B cell (primary cell): ENCODE data around the gene MAG. TPM values are rescaled to one million over a fixed set of nuclear protein-coding genes. Genes with fewer than 3 reads are reported as not detected.

ENCODE experiments used
- ATAC-seq: fragments of 200-7000 bp; cut with Tn5 transposase; one replicate; pipeline ENCODE4 v1.10.0; 2021; ENCODE audit warnings: low read depth, mild to moderate bottlenecking, moderate number of reproducible peaks, moderate library complexity
- CTCF ChIA-PET: fragments of 350-600 bp; sonication (Branson Sonifier 250); formaldehyde crosslinking; loops from one replicate; lab custom pipeline; 2021; ENCODE audit warnings: antibody characterized with exemption, inconsistent platforms; lab: Charles Lee
- POLR2A ChIA-PET: fragments of 350-600 bp; sonication (Branson Sonifier 250); formaldehyde crosslinking; loops from one replicate; lab custom pipeline; 2021; ENCODE audit warnings: antibody characterized with exemption; lab: Charles Lee
- DNase-seq: peaks from one replicate; pipeline ENCODE4 v3.0.0; 2013
- H2AFZ ChIP-seq: 2 replicates; pipeline ENCODE4 v1.6.1; 2012; ENCODE audit warnings: mild to moderate bottlenecking, low read depth, low read length; ENCODE audit not compliant: insufficient read depth, poor library complexity, severe bottlenecking
- H3K27ac ChIP-seq, 2 donors: 1 replicate in 1 of 2; 2 replicates in 1 of 2; pipeline ENCODE4 v1.5.1; 2012 to 2013; ENCODE audit warnings: low read length in 2 of 2, mild to moderate bottlenecking in 2 of 2, moderate library complexity in 1 of 2
- H3K27me3 ChIP-seq, 4 experiments: fragments of 200-600 bp in 1 of 4; sonication (generic) in 1 of 4; replicated peaks in 1 of 4; 1 replicate in 2 of 4; 2 replicates in 2 of 4; pipeline versions ENCODE4 v1.6.1 to v1.7.0; 2013 to 2016; ENCODE audit warnings: low read length in 3 of 4, mild to moderate bottlenecking in 2 of 4, mixed read lengths in 1 of 4, moderate library complexity in 1 of 4; ENCODE audit not compliant: insufficient read depth in 4 of 4, control insufficient read depth in 3 of 4; ENCODE audit errors: control extremely low read depth in 1 of 4
- H3K36me3 ChIP-seq, 2 experiments: replicated peaks in 1 of 2; 1 replicate in 1 of 2; 2 replicates in 1 of 2; pipeline versions ENCODE4 v1.6.1 to v1.7.1; 2013; ENCODE audit warnings: low read length in 1 of 2; ENCODE audit not compliant: insufficient read depth in 2 of 2, control insufficient read depth in 1 of 2; ENCODE audit errors: control extremely low read depth in 1 of 2, extremely low read depth in 1 of 2
- H3K4me1 ChIP-seq, 2 donors: fragments of 200-600 bp in 1 of 2; sonication (generic) in 1 of 2; 1 replicate in 1 of 2; 2 replicates in 1 of 2; pipeline versions ENCODE4 v1.5.1 to v1.6.1; 2013 to 2017; ENCODE audit warnings: low read length in 2 of 2; ENCODE audit not compliant: control insufficient read depth in 2 of 2, insufficient read depth in 2 of 2
- H3K4me2 ChIP-seq: replicated peaks from 2 replicates; pipeline ENCODE3; 2012; ENCODE audit warnings: mild to moderate bottlenecking, low read depth, low read length; ENCODE audit not compliant: poor library complexity, severe bottlenecking
- H3K4me3 ChIP-seq, 5 experiments: fragments of 200-600 bp in 1 of 5; sonication (generic) in 1 of 5; 1 replicate in 3 of 5; 2 replicates in 2 of 5; pipeline versions ENCODE4 v1.5.1 to v1.7.0; 2011 to 2016; ENCODE audit warnings: low read length in 4 of 5, mild to moderate bottlenecking in 4 of 5, low read depth in 2 of 5, control low read depth in 1 of 5, moderate library complexity in 1 of 5; ENCODE audit not compliant: insufficient read depth in 1 of 5; ENCODE audit errors: control extremely low read depth in 1 of 5, extremely low read depth in 1 of 5
- H3K79me2 ChIP-seq: fragments of 200-600 bp; sonication (generic); one replicate; pipeline ENCODE4 v1.6.0; 2016; ENCODE audit warnings: low read length; ENCODE audit not compliant: control insufficient read depth, insufficient read depth
- H3K9ac ChIP-seq: fragments of 200-600 bp; sonication (generic); 2 replicates; pipeline ENCODE4 v1.6.1; 2017; ENCODE audit warnings: mild to moderate bottlenecking, low read length, moderate library complexity
- H3K9me3 ChIP-seq, 3 donors: one replicate each; pipeline versions ENCODE4 v1.6.1 to v1.7.1; 2013; ENCODE audit warnings: low read length in 2 of 3; ENCODE audit not compliant: control insufficient read depth in 2 of 3, insufficient read depth in 1 of 3; ENCODE audit errors: control extremely low read depth in 1 of 3
- H4K20me1 ChIP-seq: 2 replicates; pipeline ENCODE4 v1.6.0; 2012; ENCODE audit warnings: mild to moderate bottlenecking, low read length; ENCODE audit not compliant: insufficient read depth, control insufficient read depth, poor library complexity, severe bottlenecking
- H3K27ac Mint-ChIP-seq: one replicate; pipeline ENCODE4 v1.8.0; 2021; ENCODE audit warnings: mixed read lengths
- H3K27me3 Mint-ChIP-seq: one replicate; pipeline ENCODE4 v1.8.0; 2021; ENCODE audit warnings: mixed read lengths
- H3K4me1 Mint-ChIP-seq: one replicate; pipeline ENCODE4 v1.8.0; 2021; ENCODE audit warnings: mixed read lengths
- H3K4me3 Mint-ChIP-seq: one replicate; pipeline ENCODE4 v1.8.0; 2021; ENCODE audit warnings: mixed read lengths
- H3K9me3 Mint-ChIP-seq: one replicate; pipeline ENCODE4 v1.8.0; 2022; ENCODE audit warnings: mixed read lengths; ENCODE audit not compliant: insufficient read depth
- EZH2 ChIP-seq: IDR thresholded peaks from 2 replicates; pipeline ENCODE4 v1.6.1; 2012; ENCODE audit warnings: borderline replicate concordance, low read depth, mild to moderate bottlenecking, moderate library complexity, low read length; ENCODE audit not compliant: insufficient read depth, poor library complexity, severe bottlenecking
- WGBS: methylation state at CpG from one replicate; pipeline ENCODE4 v1.1.5; 2013; ENCODE audit warnings: missing lambda C conversion rate; ENCODE audit not compliant: insufficient coverage; 5-methylcytosine and 5-hydroxymethylcytosine counted together
- intact Hi-C: fragments of 100-400 bp; cut with micrococcal nuclease; formaldehyde crosslinking; loops from one replicate; pipeline ENCODE4 v1.10.0; 2022
- polyA plus RNA-seq: library from polyadenylated mRNA; depleted of rRNA; stranded (reverse); fragments of >200 nt; gene quantifications from 2 replicates; pipeline ENCODE4 v1.2.3, GENCODE V29; 2012
- total RNA-seq, 2 donors: library from RNA; stranded (reverse); fragments of 120-200 nt in 1 of 2; gene quantifications; 1 replicate in 1 of 2; 2 replicates in 1 of 2; pipeline versions ENCODE4 v1.2.3 to v1.2.4, GENCODE V29; 2013 to 2022
- TF ChIP-seq, protein P1 (sequence below): fragments of 200-600 bp; IDR thresholded peaks from one replicate; pipeline ENCODE4 v1.8.0; 2022; ENCODE audit warnings: antibody characterized with exemption, mild to moderate bottlenecking

MAG gene
- total and polyA plus RNA-seq, 2 donors (not counting 1 experiment from before 2014, with no cell fraction given): 0.12 to 0.58 TPM

DNA sequence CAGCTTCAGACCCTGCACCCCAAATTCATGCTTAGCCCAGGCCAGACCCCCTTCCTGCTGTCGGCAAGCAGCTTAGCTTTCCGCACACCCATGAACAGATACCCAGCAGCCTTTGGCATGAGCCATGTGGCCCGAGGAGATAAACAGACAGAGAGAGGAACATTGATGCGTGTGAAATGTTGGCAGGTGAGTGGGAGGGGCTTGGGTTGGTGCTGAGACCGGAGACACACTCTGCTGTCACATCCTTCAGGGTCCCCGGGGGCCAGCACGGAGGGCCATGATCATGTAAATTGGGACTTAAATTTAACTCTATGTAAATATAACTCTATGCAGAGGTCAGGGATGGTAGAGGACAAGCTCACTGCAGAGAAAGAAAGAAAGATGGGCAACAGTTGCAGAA is 38.5 kb downstream of the MAG start:
- Histone ChIP-seq H3K27ac (peak overlapping the region; percentile 79 to 90), H3K27me3 (no peaks in the 10 kb centered on the region), H3K4me1 (peaks cover 68 to 83% of the 10 kb centered on the region in 2 donors), H3K79me2 (peaks cover 99% of the 10 kb centered on the region), H3K9me3 (no peaks in the 10 kb centered on the region), H3K9ac (peak overlapping the region; percentile 86), H3K36me3 (peaks cover 0 to 50% of the 10 kb centered on the region in 2 experiments), H3K4me3 (peak overlapping the region; percentile 83 to 100 (median 89)), H3K4me2 (peak overlapping the region; percentile 87), H4K20me1 (peaks cover 56% of the 10 kb centered on the region), H2AFZ (no peak overlapping the region)
- Mint-ChIP-seq H3K4me1 (peaks cover 75% of the 10 kb centered on the region), H3K27ac (peak overlapping the region; percentile 96), H3K4me3 (peak overlapping the region; percentile 93), H3K9me3 (no peaks in the 10 kb centered on the region), H3K27me3 (no peaks in the 10 kb centered on the region)
- TF ChIP-seq EZH2: no peak
- TF ChIP-seq, protein P1, sequence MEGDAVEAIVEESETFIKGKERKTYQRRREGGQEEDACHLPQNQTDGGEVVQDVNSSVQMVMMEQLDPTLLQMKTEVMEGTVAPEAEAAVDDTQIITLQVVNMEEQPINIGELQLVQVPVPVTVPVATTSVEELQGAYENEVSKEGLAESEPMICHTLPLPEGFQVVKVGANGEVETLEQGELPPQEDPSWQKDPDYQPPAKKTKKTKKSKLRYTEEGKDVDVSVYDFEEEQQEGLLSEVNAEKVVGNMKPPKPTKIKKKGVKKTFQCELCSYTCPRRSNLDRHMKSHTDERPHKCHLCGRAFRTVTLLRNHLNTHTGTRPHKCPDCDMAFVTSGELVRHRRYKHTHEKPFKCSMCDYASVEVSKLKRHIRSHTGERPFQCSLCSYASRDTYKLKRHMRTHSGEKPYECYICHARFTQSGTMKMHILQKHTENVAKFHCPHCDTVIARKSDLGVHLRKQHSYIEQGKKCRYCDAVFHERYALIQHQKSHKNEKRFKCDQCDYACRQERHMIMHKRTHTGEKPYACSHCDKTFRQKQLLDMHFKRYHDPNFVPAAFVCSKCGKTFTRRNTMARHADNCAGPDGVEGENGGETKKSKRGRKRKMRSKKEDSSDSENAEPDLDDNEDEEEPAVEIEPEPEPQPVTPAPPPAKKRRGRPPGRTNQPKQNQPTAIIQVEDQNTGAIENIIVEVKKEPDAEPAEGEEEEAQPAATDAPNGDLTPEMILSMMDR: no peak
- DNase-seq (peak; percentile 94), ATAC-seq (peak; percentile 84)
- intact Hi-C loops: loop anchor here (1.0 to 5.0 kb wide), 4 partner anchors 14 to 61 kb away; partner anchors contain the start of gene FFAR1
- WGBS: 0% methylated on average over 2 of the region's 7 CpGs
- POLR2A ChIA-PET: interaction anchor here (0.7 to 7.6 kb wide), 8 partner anchors 12 to 189 kb away, joined by 3 to 106 read pairs (median 4); partner anchors contain the start of gene FFAR1
- CTCF ChIA-PET: interaction anchor here (0.8 to 6.4 kb wide), 16 partner anchors 11 to 188 kb away, joined by 3 to 35 read pairs (median 4); partner anchors contain the start of gene FFAR1
